HG03469 (cell line): ENCODE data around the gene ZNF385C.
"Not testable (repeated sequence)": the region's sequence is repeated elsewhere in the genome, so short reads cannot be mapped to it uniquely, and the experiment has no call there.

Source experiments
- ATAC-seq: cut with Tn5 transposase; IDR thresholded peaks from one replicate; pipeline ENCODE4 v1.9.1; 2021; ENCODE audit warnings: mild to moderate bottlenecking, moderate library complexity, moderate number of reproducible peaks; ENCODE audit not compliant: unreplicated experiment

Gene ZNF385C

GRCh38 chr17:42097691-42098631 lies at the start of gene ZNF385C:
ZNF385C (minus strand) TSS chr17:42098473; CDS start chr17:42063056, 35,417 bp downstream.
- no peak for ATAC-seq

- ATAC-seq, result no peak
Observed at GRCh38 chr17:42146911-42147607, 48.8 kb upstream of the ZNF385C start.

GRCh38 chr17:42143138-42143537 lies 44.9 kb upstream of the ZNF385C start:
- not testable (repeated sequence) for ATAC-seq

- no peak for ATAC-seq
Observed at GRCh38 chr17:42142371-42142896, 44.2 kb upstream of the ZNF385C start.

- no peak for ATAC-seq
Observed at GRCh38 chr17:42141382-42141781, 43.1 kb upstream of the ZNF385C start.

GRCh38 chr17:42140690-42141089 lies 42.4 kb upstream of the ZNF385C start:
- ATAC-seq, result not testable (repeated sequence)

- no peak for ATAC-seq
Observed at GRCh38 chr17:42138749-42139492, 40.6 kb upstream of the ZNF385C start.

- ATAC-seq, result no peak
Observed at GRCh38 chr17:42136654-42137051, 38.4 kb upstream of the ZNF385C start.

- no peak for ATAC-seq
Observed at GRCh38 chr17:42135664-42136653, 37.7 kb upstream of the ZNF385C start.

- no peak for ATAC-seq
Observed at GRCh38 chr17:42135151-42135550, 36.9 kb upstream of the ZNF385C start.

GRCh38 chr17:42133461-42134041 lies 35.3 kb upstream of the ZNF385C start:
- no peak for ATAC-seq

- ATAC-seq, result no peak
Observed at GRCh38 chr17:42132941-42133340, 34.7 kb upstream of the ZNF385C start.

GRCh38 chr17:42131981-42132432 lies 33.7 kb upstream of the ZNF385C start:
- no peak for ATAC-seq

- ATAC-seq, result no peak
Observed at GRCh38 chr17:42131232-42131631, 33.0 kb upstream of the ZNF385C start.

GRCh38 chr17:42130310-42130936 lies 32.1 kb upstream of the ZNF385C start:
- no peak for ATAC-seq

- ATAC-seq, result no peak
Observed at GRCh38 chr17:42129109-42129837, 31.0 kb upstream of the ZNF385C start.

- no peak for ATAC-seq
Observed at GRCh38 chr17:42127414-42127813, 29.1 kb upstream of the ZNF385C start.

GRCh38 chr17:42126836-42127235 lies 28.6 kb upstream of the ZNF385C start:
- ATAC-seq, result no peak
